Activated gamma-delta T cell treated with Interleukin-2 at 50 U/mL for 16 hours (primary cell): ENCODE results near the gene CCDC187.
"Not testable (repeated sequence)": the region's sequence is repeated elsewhere in the genome, so short reads cannot be mapped to it uniquely, and the experiment has no call there.

Source experiments
- DNase-seq: peaks from one replicate; pipeline ENCODE4 v3.0.0-alpha.2; 2020

The CCDC187 gene

DNA sequence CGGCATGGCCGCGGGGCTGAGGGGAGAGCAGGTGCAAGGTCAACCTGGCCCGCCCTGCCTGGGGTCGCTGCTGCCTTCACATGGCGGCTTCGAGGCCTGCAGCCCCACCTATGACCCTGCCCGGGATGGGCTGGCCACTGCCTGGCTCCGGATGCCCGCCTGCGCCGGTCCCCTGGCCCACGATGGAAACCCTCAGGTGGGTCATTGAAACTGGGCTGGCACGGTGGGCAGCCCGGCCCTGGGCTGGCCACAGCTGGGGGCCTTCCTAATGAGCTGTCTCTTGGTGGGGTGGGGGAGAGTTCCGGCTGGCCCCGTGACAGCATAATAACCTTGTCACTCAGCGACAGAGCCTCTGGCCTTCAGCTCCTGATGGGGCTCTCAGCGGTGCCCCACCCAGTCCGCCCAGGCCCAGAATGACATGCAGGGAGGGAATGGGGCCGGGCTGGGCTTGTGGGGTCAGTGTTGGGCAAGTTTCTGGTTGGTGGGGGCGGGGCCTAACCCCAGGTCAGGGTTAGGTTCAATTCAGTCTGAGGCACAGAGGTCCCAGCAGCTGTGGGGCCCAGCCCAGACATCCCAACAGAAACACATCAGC, at the start of gene CCDC187:
CCDC187 (minus strand) TSS at position 270 of the 592 bp plus-strand sequence; CDS start at position 6, 264 bp downstream.
- no peak for DNase-seq

DNA sequence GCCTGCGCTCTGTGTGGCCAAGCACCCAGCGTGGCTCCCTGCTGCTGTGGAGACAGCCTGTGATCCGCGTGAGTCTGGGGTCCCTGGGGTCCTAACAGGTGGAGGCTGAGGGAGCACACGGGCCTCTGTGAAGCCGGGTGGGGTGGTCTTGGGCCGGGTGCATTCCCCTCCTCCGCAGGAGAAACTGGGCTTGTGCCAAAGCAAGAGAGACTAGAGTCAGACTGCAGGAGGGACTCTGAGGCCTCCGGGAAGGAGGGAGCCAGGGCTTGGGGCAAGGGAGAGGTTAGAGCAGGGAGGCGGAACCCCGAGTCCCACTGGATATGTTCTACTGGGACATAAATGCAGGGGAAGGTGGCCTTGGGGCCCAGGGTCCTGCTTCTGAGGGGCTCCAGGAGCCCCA, 49.2 kb upstream of the CCDC187 start:
- DNase-seq, result no peak

DNA sequence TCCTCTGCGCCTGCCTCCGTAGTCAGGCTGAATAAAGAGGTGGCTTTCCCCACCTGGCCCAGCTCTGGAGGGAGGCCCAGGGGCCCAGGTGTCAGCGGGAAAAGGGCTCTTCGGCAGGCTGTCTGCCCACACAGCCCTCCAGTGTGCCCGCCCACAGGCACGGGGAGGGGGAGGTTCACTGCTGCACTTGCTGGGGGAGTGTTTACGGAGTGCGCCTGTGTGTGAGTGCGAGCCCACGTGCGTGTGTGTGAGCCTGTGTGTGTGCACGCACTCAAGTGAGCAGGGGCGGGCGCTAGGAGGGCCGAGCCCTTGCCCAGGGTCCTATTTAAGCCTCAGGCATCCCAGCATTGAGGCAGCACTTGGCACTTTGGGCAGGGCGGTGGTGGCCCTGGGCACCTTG, 48.8 kb upstream of the CCDC187 start:
- DNase-seq, result no peak

DNA sequence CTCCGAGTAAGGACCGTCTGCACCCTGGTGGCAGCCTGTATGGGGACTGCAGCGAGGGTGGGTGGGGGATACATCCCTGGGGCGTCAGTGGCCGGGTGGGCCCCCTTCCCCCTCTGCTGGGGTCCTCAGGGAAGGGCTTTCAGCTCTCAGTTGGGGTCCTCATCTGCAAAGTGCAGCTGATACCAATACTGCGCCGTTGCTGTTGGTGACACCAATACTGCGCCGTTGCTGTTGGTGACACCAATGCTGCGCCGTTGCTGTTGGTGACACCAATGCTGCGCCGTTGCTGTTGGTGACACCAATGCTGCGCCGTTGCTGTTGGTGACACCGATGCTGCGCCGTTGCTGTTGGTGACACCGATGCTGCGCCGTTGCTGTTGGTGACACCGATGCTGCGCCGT, 48.0 kb upstream of the CCDC187 start:
- DNase-seq, result not testable (repeated sequence)

DNA sequence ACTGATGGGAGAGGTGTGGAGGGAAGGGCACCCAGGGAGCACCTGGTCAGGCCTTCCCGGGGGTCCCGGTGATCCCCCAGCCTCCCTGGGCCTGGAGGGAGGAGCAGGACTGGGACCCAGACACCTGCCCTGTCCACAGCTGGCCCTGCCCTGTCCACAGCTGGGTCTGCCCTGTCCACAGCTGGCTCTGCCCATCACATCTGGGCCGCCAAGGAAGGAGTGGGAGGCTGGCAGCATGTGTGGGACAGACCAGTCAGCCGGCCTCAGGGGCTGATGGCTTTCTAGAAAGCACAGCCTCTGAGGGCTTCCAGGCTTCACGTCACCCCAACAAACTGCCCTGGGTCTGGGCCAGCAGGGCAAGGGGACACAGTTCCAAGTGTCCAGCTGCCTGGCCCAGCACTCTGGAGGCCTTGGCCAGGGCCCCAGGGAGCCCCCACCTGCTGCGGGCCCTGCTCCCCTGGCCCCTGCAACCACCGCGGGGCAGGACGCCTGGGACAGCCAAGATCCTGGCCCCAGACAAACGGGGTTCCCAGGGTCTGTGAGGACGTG, 47.4 kb upstream of the CCDC187 start:
- DNase-seq, result no peak

DNA sequence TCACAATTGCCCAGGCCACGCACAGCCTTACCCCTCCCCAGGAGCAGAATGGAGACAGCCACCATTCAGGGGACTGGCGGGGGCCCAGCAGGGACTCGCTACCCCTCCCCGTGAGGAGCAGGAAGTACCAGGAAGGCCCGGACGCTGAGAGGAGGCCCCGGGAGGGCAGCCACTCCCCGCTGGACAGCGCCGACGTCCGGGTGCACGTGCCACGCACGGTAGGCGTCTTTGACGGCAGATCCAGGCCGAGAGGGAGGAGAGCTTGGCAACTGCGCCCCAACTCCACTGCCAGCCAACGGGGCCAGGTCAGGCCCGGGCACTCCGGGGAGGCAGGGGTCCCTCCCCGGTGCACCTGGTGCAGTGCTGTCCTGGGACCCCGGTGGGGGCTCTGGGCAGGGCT, 45.7 kb upstream of the CCDC187 start:
- no peak for DNase-seq

DNA sequence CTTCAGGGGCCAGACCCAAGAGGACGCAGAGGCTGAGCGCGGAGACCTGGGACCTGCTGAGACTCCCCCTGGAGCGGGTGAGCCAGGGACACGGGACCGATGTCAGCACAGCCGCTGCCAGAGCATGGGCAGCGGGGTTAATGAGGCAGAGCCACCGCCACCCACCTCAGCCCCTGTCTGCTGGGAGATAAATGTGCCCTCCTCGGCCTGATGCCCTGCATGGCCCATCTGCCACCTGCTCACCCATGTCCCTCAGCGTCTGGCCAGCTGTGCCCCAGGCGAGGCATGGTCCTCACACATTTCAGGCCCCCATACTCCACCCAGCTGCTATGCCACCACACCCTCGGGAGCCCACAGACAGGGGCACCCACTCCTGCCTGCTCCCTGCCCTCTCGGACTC, 44.8 kb upstream of the CCDC187 start:
- no peak for DNase-seq

DNA sequence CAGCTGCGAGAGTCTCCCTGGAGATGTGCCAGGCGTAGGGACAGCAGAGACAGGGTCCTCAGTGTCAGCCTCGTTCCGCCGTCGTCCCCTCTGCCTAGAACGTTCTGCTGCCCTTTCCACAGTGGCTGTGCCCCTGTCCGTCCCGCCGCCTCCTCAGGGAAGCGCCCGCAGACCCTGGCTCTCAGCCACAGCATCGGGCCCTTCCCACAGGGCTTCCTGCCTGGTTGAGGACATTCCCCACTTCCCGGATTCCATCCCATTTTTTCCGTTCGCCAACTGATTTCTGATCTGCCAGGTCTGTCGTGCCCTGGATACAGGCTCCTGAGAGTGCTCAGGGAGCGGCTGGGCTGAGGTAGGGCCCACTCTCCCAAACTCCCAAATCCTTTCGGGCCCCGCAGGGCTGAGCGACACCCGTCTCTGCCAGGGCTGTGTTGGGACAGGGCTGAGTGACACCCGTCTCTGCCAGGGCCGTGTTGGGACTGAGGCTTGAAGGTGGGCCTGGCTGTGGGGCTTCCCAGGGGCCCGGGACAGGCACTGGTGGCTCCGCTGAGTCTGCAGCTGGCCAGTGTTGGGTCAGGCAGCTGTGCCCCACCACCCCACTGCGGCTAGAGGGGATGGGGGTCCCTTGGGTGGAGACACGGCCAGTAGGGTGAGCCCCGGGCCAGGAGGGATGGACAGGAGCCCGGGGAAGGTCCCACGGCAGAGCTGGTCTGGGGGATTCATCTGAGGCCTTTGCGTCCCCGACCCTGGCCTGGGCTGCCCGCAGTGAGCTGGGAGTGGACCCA, 43.8 kb upstream of the CCDC187 start:
- DNase-seq, result no peak

DNA sequence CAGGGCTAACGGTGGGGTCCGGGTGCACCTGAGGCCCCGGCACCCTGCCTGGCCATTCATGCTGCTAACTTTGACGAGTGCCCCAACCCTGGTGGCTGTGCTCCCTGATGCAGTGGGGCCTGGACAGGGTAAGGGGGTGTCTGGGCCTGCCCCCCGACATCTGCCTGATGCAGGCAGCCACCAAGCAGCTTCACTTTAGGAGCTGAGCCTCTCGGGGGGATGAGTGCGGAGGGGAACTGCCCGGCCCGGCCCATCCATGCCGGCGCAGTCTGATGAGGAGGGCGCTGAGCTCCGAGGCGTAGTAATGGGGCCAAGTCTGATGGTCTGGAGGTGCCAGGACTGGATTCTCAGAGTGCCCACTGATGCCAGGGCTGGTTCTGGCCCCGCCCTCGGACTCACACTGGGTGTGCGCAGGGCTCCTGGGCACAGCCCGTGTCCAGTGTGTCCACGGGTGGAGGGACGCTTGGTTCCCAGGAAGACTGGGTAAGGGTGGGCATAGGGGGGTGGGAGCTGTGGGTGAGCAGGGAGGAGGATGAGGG, 43.1 kb upstream of the CCDC187 start:
- DNase-seq, result no peak

DNA sequence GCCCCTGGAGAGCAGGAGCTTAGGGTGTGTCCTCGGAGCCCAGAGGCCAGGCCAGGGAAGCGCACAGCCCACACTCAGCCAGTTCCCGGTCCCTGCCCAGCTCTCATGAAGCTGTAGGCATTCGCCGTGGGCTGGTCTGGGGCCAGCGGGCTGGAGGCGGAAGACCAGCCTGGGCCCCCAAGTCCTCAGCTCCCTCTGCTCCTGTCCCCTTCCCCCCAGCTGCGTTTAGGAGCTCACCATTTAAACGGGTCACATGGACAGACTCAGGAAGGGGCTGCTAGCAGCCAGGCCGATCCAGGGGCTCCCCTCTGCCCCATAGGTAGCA, 42.2 kb upstream of the CCDC187 start:
- DNase-seq, result no peak

DNA sequence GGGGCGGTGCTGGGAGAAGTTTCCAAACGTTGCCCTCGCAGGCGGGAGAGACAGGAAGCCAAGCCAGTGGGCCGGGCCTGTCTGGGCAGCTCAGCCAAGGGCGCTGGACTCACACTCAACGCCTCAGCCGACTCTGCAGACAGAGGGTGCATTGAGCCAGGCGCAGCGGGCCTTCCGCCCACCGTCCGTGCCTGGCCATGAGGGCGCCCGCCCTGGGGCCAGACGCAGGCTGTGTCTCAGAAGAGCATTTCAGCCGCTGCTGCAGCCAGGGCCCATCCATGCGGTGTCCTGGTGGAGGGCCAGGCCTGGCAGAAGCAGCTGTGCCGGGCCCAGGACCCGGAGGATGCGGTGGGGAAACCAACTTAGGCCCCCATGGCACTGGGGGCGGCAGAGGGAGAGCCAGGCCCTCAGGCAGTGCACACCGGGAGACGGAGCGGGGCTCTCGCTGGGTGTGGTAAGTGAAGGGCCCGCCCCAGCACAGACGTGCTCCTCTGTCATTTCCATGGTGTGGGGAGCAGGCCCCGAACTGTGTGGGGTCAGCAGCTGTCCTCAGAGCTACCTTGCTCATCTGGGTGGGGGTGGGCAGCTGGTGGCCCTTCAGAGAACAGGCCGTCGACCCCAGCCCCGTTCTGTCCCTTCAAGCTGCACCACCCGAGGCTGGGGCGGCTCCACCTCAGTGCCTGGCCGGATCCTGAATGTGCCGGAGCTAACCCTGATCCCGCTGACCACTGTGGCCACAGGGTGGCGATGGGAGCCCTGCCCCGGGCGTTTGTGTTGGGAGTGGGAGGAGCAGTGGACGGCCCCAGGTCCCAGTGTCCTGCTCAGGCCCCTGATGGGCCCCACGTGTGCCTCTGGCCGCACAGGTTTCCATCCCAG, 41.6 kb upstream of the CCDC187 start:
- DNase-seq, result no peak

DNA sequence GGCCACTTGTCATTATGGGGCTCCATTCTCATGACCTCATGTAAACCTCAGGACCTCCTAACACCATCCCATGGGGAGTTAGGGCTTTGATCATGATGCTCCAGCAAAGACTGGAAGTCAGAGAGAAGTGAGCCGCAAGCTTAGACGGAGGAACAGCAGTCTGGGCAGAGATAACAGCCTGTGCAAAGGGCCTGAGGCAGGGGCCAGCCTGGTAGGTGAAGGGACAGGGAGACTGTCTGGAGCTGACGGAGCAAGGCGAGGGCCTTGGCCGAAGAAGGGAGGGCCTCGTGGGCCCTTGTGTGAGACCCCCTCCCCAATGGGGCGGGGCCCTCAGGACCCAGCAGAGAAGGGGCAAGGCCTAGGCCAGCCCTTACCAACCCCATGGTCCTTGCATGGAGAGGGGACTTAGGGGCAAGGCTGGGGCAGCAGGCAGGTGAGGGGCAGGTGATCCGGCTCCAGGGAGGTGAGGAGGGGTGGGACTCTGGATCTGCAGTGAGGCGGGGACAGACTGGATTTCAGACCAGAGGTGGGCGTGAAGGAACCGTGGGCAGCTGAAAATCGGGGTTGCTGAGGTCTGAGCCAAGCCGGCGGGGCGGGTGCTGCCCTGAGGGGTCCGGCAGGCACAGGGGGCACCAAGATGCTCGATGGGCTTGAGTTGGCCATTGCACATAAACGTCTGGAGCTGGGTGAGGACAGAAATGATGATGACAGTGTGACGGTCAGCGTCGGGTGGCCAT, 40.8 kb upstream of the CCDC187 start:
- DNase-seq, result no peak

DNA sequence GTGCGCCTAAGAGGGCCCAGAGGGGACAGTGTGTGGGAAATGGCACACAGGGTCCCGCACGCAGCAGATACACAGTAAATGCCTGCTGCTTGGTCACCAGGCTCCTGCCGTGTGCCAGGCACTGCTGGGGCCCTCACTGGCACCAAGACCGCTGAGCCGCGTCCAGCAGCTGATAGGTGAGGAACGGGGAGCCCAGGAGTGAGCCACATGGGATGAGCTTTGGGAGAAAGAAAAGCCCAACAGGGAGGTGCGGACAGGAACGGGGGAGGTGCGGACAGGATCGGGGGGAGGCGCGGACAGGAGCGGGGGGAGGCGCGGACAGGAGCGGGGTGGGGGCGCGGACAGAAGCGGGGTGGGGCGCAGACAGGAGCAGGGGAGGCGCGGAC, 40.0 kb upstream of the CCDC187 start:
- DNase-seq, result no peak

DNA sequence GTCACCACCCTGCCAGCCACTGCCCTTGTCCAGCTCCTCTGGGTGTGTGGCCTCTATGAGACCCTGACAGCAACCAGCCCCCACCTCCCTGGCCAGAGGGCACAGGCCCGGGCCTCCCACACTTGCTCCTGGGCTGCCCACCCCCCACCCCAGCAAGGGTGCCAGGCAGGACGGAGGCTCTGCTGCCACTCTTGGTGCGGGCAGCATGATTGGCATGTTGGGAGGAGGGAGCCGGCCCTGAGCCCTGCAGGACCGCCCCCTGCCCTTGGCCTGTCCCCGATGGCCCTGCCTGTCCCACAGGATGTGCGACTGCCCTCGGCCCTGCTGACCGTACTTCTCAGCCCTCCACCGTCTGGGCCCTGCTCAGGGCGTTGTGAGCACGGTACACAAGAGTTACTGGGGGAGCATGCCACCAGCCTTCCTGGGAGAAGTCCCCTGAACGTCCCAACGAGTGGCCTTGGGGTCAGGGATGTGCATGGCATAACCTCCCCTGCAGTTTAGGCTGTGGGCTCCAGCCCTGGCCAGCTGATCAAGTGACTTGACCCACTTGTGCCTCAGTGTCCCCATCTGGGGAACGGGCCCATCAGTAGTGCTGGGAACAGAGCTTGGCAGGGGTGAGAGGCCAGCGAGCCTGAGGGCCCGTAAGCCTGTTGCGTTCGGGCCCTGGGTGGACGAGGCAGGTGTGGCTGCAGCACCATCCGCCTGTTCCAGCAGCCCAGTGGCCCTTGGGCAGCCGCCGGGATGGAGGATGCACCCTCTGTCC, 39.4 kb upstream of the CCDC187 start:
- no peak for DNase-seq

DNA sequence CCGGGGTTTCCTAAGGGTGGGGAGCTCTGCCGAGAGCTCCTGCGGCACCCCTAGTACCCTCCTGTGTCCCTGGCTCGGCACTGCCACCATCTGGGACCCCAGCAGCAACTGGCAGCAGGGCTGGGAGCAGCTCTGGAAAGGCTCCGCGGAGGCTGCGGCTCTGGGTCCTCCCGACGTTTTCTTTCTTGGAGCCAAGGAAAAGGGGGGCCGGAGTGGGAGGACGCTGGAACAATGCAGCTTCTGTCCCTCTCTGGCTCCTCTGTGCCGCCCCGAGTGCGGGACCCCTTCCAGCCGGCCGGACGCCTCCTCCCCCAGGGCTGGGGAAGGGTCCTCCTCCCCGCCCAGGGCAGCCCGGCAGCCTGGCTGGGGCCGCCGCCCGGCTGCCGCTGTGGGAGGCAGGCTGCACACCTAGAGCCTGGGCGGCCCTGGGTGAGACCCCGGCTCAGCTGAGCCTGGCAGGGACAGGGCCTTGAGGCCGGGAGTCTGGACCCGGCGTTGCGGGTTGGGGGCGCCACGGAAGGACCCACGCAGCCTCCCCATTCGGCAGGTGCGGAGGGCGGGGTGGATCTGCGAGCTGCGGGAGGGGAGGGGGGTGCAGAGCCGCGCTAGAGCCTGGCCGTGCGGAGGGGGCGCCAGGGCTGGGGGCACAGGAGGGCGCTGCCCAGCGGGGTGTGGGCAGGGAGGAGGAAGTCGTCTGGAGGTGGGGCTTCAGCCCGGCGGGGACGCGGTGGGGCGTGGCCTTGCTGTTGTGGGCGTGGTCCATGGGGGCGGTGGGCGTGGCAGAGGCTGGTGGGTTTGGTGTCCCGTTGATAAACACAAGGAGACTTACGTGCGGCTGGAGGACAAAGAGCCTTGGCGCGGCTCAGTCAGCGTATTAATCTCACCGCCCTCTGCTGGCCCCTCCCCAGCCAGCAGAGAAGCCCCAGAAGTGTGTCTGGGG, 38.6 kb upstream of the CCDC187 start:
- peak; percentile 48 for DNase-seq

DNA sequence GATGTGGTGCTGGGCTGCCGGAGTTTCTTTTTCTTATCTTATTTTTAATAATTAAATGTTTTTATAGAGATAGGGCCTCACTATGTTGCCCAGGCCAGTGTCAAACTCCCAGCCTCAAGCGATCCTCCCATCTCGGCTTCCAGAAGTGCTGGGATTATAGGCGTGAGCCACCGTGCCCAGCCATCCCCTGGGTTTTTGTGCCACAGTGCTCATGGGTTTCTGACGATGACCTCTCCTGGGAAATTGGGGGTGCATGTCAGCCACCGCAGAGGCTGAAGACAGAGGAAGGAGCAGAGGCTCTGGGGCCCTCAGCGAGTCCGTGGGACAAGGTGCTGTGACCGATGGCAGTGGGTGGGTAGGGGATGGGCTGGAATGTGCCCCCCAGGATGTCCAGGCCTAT, 37.9 kb upstream of the CCDC187 start:
- no peak for DNase-seq

DNA sequence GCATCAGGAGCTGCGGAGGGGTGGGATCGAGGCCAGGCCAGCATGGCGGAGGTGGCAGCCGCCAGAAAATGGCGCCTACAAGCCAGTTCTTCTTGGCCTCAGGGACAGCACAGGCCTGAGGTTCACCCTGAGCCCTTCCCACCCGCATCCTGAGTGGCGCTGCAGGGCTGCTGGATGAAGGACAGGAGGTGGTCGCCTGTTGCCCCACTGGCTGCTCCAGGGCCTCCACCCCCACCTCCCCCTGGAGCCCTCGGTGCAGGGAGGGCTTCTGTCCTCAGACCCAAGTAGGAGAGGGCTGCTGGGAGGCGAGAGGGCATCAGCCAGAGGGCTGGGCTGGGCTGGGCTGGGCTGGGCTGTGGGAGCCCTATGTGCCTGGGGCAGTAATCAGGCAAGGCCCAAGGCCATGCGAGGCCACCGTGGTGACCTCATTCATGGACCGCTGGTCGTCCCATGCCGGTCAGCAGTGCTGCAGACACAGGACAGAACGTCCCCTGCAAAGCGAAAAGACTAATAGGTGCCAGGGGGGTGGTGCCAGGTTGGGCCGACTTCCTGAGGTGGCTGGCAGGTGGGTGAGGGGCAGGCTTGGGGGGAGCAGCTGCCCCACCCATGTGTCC, 37.3 kb upstream of the CCDC187 start:
- DNase-seq, result no peak

DNA sequence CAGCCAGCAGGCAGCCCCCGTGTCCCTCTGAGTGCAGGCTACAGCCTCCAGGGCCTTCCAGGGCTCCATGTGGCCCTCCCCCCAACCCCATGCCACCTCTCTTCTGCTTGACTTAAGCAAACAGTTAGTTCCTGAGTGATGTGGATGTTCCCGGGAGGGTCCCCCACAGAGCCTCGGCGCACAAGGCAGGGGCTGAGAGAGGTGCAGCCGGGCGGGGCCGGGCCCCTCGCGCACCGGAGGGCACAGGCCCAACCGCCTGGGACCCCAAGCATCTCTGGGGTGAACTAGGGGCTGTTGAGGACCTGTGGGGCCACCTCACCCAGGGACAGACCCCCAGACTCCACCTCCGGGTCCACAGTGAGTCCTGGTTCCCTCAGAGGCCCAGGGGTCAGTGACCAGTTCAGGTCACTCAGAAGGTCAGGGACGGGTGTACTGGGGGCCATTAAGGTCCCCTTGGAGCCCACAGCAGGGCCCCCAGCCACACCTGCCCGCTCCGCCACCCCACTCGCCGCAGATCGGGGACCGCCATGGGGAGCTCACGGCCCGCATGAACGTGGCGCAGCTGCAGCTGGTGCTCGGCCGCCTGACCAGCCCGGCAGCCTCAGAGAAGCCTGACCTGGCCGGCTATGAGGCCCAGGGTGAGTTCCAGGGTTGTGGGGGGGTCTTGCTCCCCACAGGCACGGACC, 36.6 kb upstream of the CCDC187 start:
- DNase-seq, result no peak

DNA sequence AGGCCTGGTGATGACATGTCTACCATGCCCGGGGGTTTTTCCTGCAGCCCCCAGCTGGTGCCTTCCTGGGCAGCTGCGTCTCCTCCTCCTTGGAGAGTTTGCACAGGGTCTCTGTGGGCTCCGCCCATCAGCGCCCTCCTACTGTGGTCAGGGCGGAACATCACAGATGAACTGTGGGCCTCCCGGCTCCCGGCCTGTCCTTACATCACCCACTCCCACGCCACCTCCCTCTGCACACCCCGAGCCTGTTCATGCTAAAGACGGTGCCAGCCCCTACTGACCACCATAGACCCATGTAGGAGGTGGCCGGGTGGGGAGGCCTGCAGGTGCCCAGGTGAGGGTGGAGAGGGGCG, 36.0 kb upstream of the CCDC187 start:
- DNase-seq, result no peak
